ENCODE measurements around the gene BPIFB6.

Gene BPIFB6

DNA sequence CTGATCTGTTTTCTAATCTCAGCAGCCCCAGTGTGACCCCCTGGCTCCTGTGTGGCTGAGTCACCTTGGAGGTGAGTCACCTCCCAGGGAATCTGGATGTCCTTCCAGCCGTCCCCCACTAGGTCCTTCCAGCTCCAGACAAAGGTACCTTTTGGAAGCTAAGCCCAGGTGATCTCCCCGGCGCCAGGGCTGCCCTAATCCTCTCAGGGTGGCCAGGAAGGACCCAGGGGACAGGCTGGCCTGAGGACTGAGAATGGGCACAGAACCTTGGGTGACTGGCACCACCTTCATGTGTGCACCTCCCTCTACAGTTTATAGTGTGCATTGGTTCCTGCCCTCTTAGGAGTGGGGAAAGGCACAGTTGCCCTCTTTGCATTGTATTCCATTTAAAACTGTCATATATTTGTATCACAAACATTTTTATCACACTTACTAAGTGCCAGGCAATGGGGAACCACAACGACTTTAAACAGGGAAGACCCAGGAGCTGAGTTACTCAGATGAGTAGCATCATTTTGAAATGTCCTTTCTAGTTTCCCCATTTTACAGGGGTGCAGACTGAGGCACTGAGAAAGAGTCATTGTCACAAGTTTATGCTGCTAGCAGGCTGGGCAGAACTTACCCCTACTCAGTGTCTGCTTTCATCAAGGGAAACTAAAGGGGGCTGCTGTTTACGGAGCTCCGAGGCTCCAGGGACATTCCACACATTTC lies 45.4 kb downstream of the BPIFB6 start:
- no peak for DNase-seq (ENCODE audit: extremely low spot score, insufficient read length, low read depth)
- no peak for FAIRE-seq

GRCh38 chr20:33079259-33079658 lies 47.8 kb downstream of the BPIFB6 start, which contains the start of gene BPIFB4:
Gene BPIFB4 (plus strand): TSS chr20:33079643. CDS start chr20:33081527, 1,884 bp downstream.
- no peak for DNase-seq (ENCODE audit: extremely low spot score, insufficient read length, low read depth)
- no peak for FAIRE-seq

DNA sequence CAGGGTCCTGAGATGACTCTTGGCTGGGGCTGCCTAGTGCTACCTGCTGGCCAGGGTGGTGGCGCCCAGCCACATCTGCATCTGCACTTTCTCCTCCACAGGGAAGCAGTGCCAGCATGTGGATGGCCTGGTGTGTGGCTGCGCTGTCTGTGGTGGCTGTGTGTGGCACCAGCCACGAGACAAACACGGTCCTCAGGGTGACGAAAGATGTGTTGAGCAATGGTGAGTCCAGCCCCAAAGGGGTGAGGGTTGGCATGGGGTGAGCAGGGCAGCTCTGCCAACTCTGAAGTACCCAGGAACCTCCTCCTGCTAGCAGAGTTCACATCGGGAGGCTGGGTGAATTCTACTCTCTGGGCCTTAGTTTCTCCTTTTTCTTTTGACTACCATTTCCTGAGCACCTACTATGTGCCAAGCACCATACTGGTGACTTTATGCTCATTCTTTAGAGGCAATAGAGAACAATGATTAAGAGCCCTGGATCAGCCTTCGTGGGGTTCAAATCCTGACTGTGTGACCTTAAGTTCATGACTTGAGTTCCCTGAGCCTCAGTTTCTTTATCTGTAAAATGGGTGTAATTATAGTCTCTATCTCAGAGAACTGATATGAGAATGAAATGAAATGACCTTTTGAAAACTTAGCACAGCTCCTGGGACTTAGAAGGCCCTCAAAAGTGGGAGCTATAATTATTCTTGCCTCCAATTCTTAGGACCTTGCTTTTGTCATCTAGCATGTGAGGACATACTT lies 50.1 kb downstream of the BPIFB6 start:
- FAIRE-seq (no peak), DNase-seq (ENCODE audit: extremely low spot score, insufficient read length, low read depth) (no peak)

- FAIRE-seq (no peak), DNase-seq (ENCODE audit: extremely low spot score, insufficient read length, low read depth) (no peak)
Observed at GRCh38 chr20:33082546-33082945, 51.1 kb downstream of the BPIFB6 start.

GRCh38 chr20:33083544-33084340 lies 52.3 kb downstream of the BPIFB6 start:
- no peak for DNase-seq (ENCODE audit: extremely low spot score, insufficient read length, low read depth)
- no peak for FAIRE-seq

- FAIRE-seq (no peak), DNase-seq (ENCODE audit: extremely low spot score, insufficient read length, low read depth) (no peak)
Observed at GRCh38 chr20:33084722-33085121, 53.3 kb downstream of the BPIFB6 start.

DNA sequence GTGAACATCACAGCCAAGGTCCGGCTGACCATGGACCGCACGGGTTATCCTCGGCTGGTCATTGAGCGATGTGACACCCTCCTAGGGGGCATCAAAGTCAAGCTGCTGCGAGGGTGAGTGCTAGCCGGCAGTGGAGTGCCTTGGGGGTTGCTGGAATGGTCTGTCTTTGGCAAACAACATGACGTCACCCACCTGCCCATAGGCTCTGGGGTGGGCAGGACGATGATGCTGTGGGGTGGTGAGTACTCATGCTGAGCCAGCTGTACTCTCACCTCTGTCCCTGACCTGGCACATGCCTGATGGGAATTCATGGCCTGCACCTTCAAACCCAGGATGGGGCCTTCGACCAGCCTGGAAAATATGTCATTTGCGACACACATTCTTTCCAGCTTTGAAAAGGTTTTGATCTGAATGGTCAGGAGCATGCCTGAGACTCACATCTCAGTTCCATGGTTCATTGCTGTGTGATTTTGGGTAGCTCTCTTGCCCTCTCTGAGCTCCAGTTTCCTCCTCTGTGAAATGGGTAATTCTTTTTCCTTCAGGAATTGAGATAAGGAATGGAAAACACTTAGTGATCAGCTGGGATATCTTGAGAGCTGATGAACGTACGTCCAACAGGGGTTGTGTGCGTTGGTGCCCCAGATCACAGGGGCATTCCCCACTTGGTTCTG lies 54.7 kb downstream of the BPIFB6 start:
- FAIRE-seq (no peak), DNase-seq (ENCODE audit: extremely low spot score, insufficient read length, low read depth) (no peak)

DNA sequence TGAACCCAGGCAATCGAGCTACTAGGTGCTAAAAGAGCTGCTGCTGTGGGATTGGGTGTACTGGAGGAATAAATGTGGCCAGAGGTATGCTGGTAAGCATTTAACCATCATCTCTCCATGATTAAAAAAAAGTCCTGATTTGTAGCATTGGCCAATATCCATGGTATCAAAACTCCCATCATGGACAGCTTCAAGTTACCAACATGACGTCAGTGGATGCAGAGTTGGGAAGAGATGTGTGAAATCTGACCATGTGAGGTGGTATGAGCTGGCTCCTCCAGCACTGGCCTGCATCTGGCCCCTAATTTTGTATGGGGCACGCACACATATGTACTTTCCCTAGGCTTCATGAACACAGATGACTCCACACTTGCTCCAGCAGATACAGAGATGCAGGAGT lies 59.7 kb downstream of the BPIFB6 start:
- DNase-seq (ENCODE audit: extremely low spot score, insufficient read length, low read depth) (no peak), FAIRE-seq (no peak)

DNA sequence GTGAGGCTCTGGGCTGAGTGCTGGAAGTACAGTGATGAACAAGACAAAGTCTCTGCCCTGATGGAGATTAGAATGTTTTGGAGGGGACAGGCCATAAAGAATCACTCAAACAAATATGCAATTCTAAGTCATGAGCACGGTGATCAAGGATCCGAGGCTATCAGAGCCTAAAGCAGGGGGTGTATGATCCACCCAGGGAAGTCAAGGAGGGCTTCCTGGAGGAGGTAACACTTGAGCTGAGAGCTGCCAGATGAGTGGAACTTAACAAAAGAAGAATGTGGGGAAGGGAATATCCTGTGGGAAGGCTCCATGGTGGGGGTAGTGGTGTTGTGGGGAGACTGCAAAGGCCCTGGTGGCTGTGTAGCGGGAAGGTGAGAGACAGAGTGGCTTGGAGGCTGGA lies 60.2 kb downstream of the BPIFB6 start:
- FAIRE-seq: no peak

GRCh38 chr20:33092361-33092760 lies 60.9 kb downstream of the BPIFB6 start:
- FAIRE-seq: no peak
- no peak for DNase-seq (ENCODE audit: extremely low spot score, insufficient read length, low read depth)

More for the DNA sequence above, 60.2 kb downstream of the BPIFB6 start:
- DNase-seq (ENCODE audit: extremely low spot score, insufficient read length, low read depth): no peak

GRCh38 chr20:33093074-33093473 lies 61.6 kb downstream of the BPIFB6 start:
- DNase-seq (ENCODE audit: extremely low spot score, insufficient read length, low read depth) (no peak), FAIRE-seq (no peak)

DNA sequence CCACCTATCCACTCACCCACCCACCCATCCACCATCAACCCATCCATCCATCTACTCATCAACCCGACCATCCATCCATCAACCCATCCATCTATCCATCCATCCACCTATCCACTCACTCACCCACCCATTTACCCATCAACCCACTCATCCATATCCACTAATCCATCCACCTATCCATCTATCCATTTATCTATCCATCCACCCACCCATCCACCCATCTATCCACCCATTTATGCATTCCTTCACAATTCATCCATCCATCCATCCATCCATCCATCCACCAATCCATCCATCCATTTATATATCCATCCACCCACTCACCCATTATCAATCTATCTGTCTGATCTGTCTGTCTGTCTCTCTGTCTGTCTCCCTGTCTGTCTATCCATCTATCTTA lies 62.1 kb downstream of the BPIFB6 start:
- no peak for FAIRE-seq
- no peak for DNase-seq (ENCODE audit: extremely low spot score, insufficient read length, low read depth)

Data from GM18507 (cell line).